PC-9 (cell line): ENCODE results near the gene MFSD11. TPM values are rescaled to one million over a fixed set of nuclear protein-coding genes. Genes with fewer than 3 reads are reported as not detected.
A peak's percentile ranks its signal among the peaks of the same experiment; 100 is the strongest.
"Not testable (repeated sequence)": the region's sequence is repeated elsewhere in the genome, so short reads cannot be mapped to it uniquely, and the experiment has no call there.

ENCODE experiments used
- BruUV-seq: library from RNA; stranded (reverse); fragments of 400-500 nt; replicated peaks from 2 replicates; lab custom pipeline; 2021; lab: Mats Ljungman, UMichigan
- CTCF ChIA-PET: fragments of 300-600 bp; sonication (Branson Sonifier 250); formaldehyde crosslinking; loops from one replicate; lab custom pipeline; 2022; ENCODE audit warnings: antibody characterized with exemption; lab: Charles Lee
- POLR2A ChIA-PET: fragments of 300-600 bp; sonication (Branson Sonifier 250); formaldehyde crosslinking; loops from one replicate; lab custom pipeline; 2022; ENCODE audit warnings: antibody characterized with exemption; ENCODE audit not compliant: unreplicated experiment; lab: Charles Lee
- DNase-seq, 2 experiments: peaks; one replicate each; pipeline versions ENCODE4 v3.0.0 to v3.0.0-alpha.2; 2015 to 2022; ENCODE audit warnings: mixed read lengths in 1 of 2
- H2AFZ ChIP-seq: fragments of 200-600 bp; sonication (generic); 2 replicates; pipeline ENCODE4 v1.8.1; 2017; ENCODE audit warnings: antibody characterized with exemption
- H3F3A ChIP-seq: fragments of 200-600 bp; sonication (generic); 2 replicates; pipeline ENCODE4 v1.8.1; 2017; ENCODE audit warnings: antibody characterized with exemption, mild to moderate bottlenecking, low read depth; ENCODE audit not compliant: insufficient read depth
- H3K27ac ChIP-seq: fragments of 200-600 bp; sonication (generic); 2 replicates; pipeline ENCODE4 v1.6.1; 2016; ENCODE audit warnings: mixed run types
- H3K27me3 ChIP-seq: fragments of 200-600 bp; sonication (generic); 2 replicates; pipeline ENCODE4 v1.6.1; 2016; ENCODE audit warnings: low read depth, mixed run types; ENCODE audit not compliant: insufficient read depth
- H3K36me3 ChIP-seq: fragments of 200-600 bp; sonication (generic); 2 replicates; pipeline ENCODE4 v1.6.1; 2016; ENCODE audit warnings: low read depth, mixed run types
- H3K4me1 ChIP-seq: fragments of 200-600 bp; sonication (generic); replicated peaks from 2 replicates; pipeline ENCODE4 v1.6.1; 2016; ENCODE audit warnings: mixed run types; ENCODE audit not compliant: insufficient read depth
- H3K4me2 ChIP-seq: fragments of 200-600 bp; sonication (generic); 2 replicates; pipeline ENCODE4 v1.6.1; 2017; ENCODE audit warnings: mixed run types
- H3K4me3 ChIP-seq: fragments of 200-600 bp; sonication (generic); 2 replicates; pipeline ENCODE4 v1.6.1; 2016; ENCODE audit warnings: mixed run types
- H3K79me2 ChIP-seq: fragments of 200-600 bp; sonication (generic); 2 replicates; pipeline ENCODE4 v1.6.1; 2017; ENCODE audit warnings: low read depth, mixed run types
- H3K9me2 ChIP-seq: fragments of 200-600 bp; sonication (generic); 2 replicates; pipeline ENCODE4 v1.8.1; 2017; ENCODE audit warnings: mild to moderate bottlenecking; ENCODE audit not compliant: insufficient read depth
- H3K9me3 ChIP-seq: fragments of 200-600 bp; sonication (generic); 2 replicates; pipeline ENCODE4 v1.8.1; 2016; ENCODE audit warnings: low read depth; ENCODE audit not compliant: insufficient read depth
- H4K20me1 ChIP-seq: fragments of 200-600 bp; sonication (generic); 2 replicates; pipeline ENCODE4 v1.8.1; 2017; ENCODE audit not compliant: insufficient read depth
- EZH2 ChIP-seq: fragments of 200-600 bp; sonication (generic); IDR thresholded peaks from 2 replicates; pipeline ENCODE4 v1.8.0; 2017; ENCODE audit warnings: antibody characterized with exemption, low read depth
- intact Hi-C: fragments of 100-400 bp; cut with micrococcal nuclease; formaldehyde crosslinking; loops from one replicate; pipeline ENCODE4 v1.10.0; 2022; ENCODE audit not compliant: unreplicated experiment
- total RNA-seq: library from RNA; stranded (reverse); gene quantifications from 2 replicates; pipeline ENCODE4 v1.2.3, GENCODE V29; 2021
- TF ChIP-seq, protein P1 (sequence below): fragments of 200-600 bp; sonication (generic); conservative IDR thresholded peaks from 2 replicates; pipeline ENCODE4 v1.6.1; 2017; ENCODE audit warnings: mixed run types, antibody characterized with exemption, mild to moderate bottlenecking, moderate library complexity

The MFSD11 gene
- total RNA-seq, 1 experiment from 2014 or later, result 47.3 TPM

DNA sequence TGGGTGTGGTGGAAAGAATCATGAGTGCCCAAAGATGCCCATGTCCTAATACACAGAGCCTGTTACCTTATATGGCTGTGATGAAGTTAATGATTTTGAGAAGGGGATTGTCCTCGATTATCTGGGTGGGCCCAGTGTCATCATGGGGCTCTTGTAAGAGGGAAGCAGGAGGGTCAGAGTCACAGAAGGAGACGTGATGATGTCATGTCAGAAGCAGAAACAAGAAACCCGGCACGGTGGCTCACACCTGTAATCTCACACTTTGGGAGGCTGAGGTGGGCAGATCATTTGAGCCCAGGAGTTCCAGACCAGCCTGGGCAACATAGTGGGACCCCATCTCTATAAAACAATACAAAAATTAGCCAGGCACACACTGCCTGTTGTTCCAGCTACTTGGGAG, 75.0 kb downstream of the MFSD11 start:
- ChIA-PET CTCF (interaction anchor here (0.7 kb wide), 1 partner anchor 55 kb away, joined by 4 read pairs; no protein-coding TSS in a partner anchor), POLR2A (no interaction called here)
- H2AFZ ChIP-seq, result no peak overlapping the region
- H3F3A ChIP-seq, result no peaks in the 10 kb centered on the region
- H4K20me1 ChIP-seq, result no peaks in the 10 kb centered on the region
- H3K4me1 ChIP-seq, result no peaks in the 10 kb centered on the region
- no peaks in the 10 kb centered on the region for H3K27me3 ChIP-seq
- no peak overlapping the region for H3K27ac ChIP-seq
- no peaks in the 10 kb centered on the region for H3K36me3 ChIP-seq
- intact Hi-C loops, result no loop called here
- BruUV-seq, result no TSS peak
- H3K9me3 ChIP-seq, result no peaks in the 10 kb centered on the region
- H3K4me3 ChIP-seq, result no peak overlapping the region
- no peaks in the 10 kb centered on the region for H3K79me2 ChIP-seq
- TF ChIP-seq EZH2, result no peak
- TF ChIP-seq, protein P1, sequence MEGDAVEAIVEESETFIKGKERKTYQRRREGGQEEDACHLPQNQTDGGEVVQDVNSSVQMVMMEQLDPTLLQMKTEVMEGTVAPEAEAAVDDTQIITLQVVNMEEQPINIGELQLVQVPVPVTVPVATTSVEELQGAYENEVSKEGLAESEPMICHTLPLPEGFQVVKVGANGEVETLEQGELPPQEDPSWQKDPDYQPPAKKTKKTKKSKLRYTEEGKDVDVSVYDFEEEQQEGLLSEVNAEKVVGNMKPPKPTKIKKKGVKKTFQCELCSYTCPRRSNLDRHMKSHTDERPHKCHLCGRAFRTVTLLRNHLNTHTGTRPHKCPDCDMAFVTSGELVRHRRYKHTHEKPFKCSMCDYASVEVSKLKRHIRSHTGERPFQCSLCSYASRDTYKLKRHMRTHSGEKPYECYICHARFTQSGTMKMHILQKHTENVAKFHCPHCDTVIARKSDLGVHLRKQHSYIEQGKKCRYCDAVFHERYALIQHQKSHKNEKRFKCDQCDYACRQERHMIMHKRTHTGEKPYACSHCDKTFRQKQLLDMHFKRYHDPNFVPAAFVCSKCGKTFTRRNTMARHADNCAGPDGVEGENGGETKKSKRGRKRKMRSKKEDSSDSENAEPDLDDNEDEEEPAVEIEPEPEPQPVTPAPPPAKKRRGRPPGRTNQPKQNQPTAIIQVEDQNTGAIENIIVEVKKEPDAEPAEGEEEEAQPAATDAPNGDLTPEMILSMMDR, result no peak
- no peak overlapping the region for H3K4me2 ChIP-seq
- no peaks in the 10 kb centered on the region for H3K9me2 ChIP-seq
- no peak for DNase-seq

DNA sequence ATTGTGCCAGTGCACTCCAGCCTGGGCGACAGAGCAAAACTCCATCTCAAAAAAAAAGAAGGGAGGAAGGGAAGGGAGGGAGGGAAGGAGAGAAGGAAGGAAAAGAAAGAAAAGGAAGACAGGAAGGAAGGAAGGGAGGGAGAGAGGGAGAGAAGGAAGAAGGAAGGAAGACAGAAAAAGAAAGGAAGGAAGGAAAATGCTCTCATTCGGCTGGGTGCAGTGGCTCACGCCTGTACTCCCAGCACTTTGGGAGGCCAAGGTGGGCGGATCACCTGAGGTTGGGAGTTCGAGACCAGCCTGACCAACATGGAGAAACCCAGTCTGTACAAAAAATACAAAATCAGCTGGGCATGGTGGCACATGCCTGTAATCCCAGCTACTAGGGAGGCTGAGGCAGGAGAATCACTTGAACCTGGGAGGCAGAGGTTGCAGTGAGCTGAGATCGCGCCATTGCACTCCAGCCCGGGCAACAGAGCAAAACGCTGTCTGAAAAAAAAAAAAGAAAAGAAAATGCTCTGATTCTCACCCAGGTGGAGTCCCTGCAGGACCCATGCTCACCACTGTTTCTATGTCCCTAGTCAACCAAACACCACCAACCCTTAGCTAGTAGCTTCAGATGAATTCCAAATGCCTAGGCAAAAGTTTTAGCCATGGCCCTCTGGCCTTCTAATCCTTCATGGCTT, 78.1 kb downstream of the MFSD11 start:
- H3K79me2 ChIP-seq, H2AFZ ChIP-seq, H3K9me2 ChIP-seq, H3K27ac ChIP-seq, H3K9me3 ChIP-seq, BruUV-seq, H3F3A ChIP-seq, H3K36me3 ChIP-seq, H4K20me1 ChIP-seq, POLR2A ChIA-PET, H3K4me2 ChIP-seq, H3K27me3 ChIP-seq, H3K4me1 ChIP-seq, H3K4me3 ChIP-seq, DNase-seq: not testable (repeated sequence)
- CTCF ChIA-PET, result interaction anchor here (0.7 kb wide), 1 partner anchor 53 kb away, joined by 7 read pairs; no protein-coding TSS in a partner anchor
- intact Hi-C loops, result loop anchor here (1.0 to 2.0 kb wide), 2 partner anchors 51 to 240 kb away; no protein-coding TSS in a partner anchor

DNA sequence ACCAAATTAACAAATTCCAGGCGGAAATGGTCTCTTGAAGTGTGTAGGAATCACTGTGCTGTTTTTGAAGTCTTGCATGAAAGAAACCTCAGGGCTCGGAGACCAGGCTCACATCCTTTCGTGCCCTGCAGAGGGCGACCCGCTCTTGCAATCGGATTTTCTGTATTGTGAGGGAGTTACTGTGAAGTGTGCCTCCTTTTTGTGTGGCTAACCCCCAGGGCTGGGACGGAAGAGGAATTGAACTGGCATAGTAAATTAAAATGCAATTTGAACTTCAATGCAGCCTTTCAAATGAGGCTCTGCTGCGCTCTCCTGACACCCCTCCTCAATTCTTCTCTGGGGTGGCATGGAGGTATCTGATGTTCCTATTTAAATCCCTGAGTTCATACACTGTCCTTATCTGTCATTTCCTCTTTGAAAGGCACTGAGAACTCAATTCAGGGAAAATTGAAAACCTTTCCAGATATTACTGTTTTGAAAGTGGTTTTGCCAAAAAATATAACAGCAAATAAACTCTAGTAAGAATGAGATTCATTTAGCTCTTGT, 78.7 kb downstream of the MFSD11 start:
- peak; percentile 40 to 43 for DNase-seq
- H3K4me3 ChIP-seq, result no peak overlapping the region
- H3K27ac ChIP-seq, result no peak overlapping the region
- H3K27me3 ChIP-seq, result no peaks in the 10 kb centered on the region
- H3K36me3 ChIP-seq, result no peaks in the 10 kb centered on the region
- BruUV-seq, result no TSS peak
- no peaks in the 10 kb centered on the region for H3F3A ChIP-seq
- H3K9me3 ChIP-seq, result no peaks in the 10 kb centered on the region
- no peak overlapping the region for H3K4me2 ChIP-seq
- ChIA-PET POLR2A (no interaction called here), CTCF (interaction anchor here (0.5 kb wide), 1 partner anchor 598 kb away, joined by 3 read pairs; no protein-coding TSS in a partner anchor)
- TF ChIP-seq EZH2, result no peak
- TF ChIP-seq, protein P1, result peak; percentile 60
- no peak overlapping the region for H2AFZ ChIP-seq
- H4K20me1 ChIP-seq, result no peaks in the 10 kb centered on the region
- intact Hi-C loops, result loop anchor here (1.0 to 2.0 kb wide), 2 partner anchors 50 to 240 kb away; no protein-coding TSS in a partner anchor
- no peaks in the 10 kb centered on the region for H3K9me2 ChIP-seq
- H3K79me2 ChIP-seq, result no peaks in the 10 kb centered on the region
- no peaks in the 10 kb centered on the region for H3K4me1 ChIP-seq
